Right renal cortex interstitium (tissue), 3 donors: Measurements from ENCODE around the gene EFCAB14. TPM values are rescaled to one million over a fixed set of nuclear protein-coding genes. Genes with fewer than 3 reads are reported as not detected.
A peak's percentile ranks its signal among the peaks of the same experiment; 100 is the strongest.
"Not testable (repeated sequence)": the region's sequence is repeated elsewhere in the genome, so short reads cannot be mapped to it uniquely, and the experiment has no call there.

Source experiments
- DNase-seq, 3 donors: peaks; one replicate each; pipeline ENCODE4 v3.0.0-alpha.2; 2013; ENCODE audit warnings: low read depth in 3 of 3, low spot score in 2 of 3
- polyA plus RNA-seq, 3 donors: library from polyadenylated mRNA; unstranded; fragments of 120-200 nt; gene quantifications; one replicate each; pipeline ENCODE4 v1.2.1, GENCODE V29; 2013; ENCODE audit not compliant: insufficient read length in 3 of 3

The EFCAB14 gene
- polyA plus RNA-seq, 3 donors: 109 to 111 (median 110) TPM

- DNase-seq: peak in 2 of 3 donors; percentile 59 to 61
Measured at GRCh38 chr1:46724991-46725735, 6.2 kb upstream of the EFCAB14 start.

GRCh38 chr1:46723901-46724300 lies 5.0 kb upstream of the EFCAB14 start:
- DNase-seq: no peak

GRCh38 chr1:46721686-46722205 lies 2.8 kb upstream of the EFCAB14 start:
- DNase-seq: no peak

- DNase-seq: no peak
Measured at GRCh38 chr1:46721204-46721603, 2.3 kb upstream of the EFCAB14 start.

- not testable (repeated sequence) for DNase-seq
Measured at GRCh38 chr1:46720319-46720718, 1.4 kb upstream of the EFCAB14 start.

- DNase-seq: no peak
Measured at GRCh38 chr1:46719689-46720088, 775 bp upstream of the EFCAB14 start.

- DNase-seq: no peak
Measured at GRCh38 chr1:46718340-46718726, 581 bp downstream of the EFCAB14 start.

GRCh38 chr1:46717654-46718053 lies 1.3 kb downstream of the EFCAB14 start:
- DNase-seq: no peak

GRCh38 chr1:46714976-46715375 lies 3.9 kb downstream of the EFCAB14 start:
- no peak for DNase-seq

GRCh38 chr1:46708121-46708520 lies 10.8 kb downstream of the EFCAB14 start:
- no peak for DNase-seq

- no peak for DNase-seq
Measured at GRCh38 chr1:46705408-46705807, 13.5 kb downstream of the EFCAB14 start.

- no peak for DNase-seq
Measured at GRCh38 chr1:46703927-46704641, 14.8 kb downstream of the EFCAB14 start.

- no peak for DNase-seq
Measured at GRCh38 chr1:46699666-46700065, 19.2 kb downstream of the EFCAB14 start.

GRCh38 chr1:46697053-46697452 lies 21.9 kb downstream of the EFCAB14 start:
- DNase-seq: no peak

- DNase-seq: not testable (repeated sequence)
Measured at GRCh38 chr1:46694676-46695075, 24.2 kb downstream of the EFCAB14 start.

GRCh38 chr1:46692811-46693770 lies 25.8 kb downstream of the EFCAB14 start:
- no peak for DNase-seq

- DNase-seq: no peak
Measured at GRCh38 chr1:46691997-46692790, 26.7 kb downstream of the EFCAB14 start.

GRCh38 chr1:46690931-46691421 lies 27.9 kb downstream of the EFCAB14 start:
- DNase-seq: no peak

GRCh38 chr1:46689897-46690296 lies 29.0 kb downstream of the EFCAB14 start:
- DNase-seq: no peak

- no peak for DNase-seq
Measured at GRCh38 chr1:46689356-46689755, 29.6 kb downstream of the EFCAB14 start.
